Measurements from ENCODE around the gene SIGMAR1. TPM values are rescaled to one million over a fixed set of nuclear protein-coding genes. Genes with fewer than 3 reads are reported as not detected.
A peak's percentile ranks its signal among the peaks of the same experiment; 100 is the strongest.

Gene SIGMAR1
- 28.8 TPM for polyA plus RNA-seq (2012; ENCODE audit: missing spikeins)

DNA sequence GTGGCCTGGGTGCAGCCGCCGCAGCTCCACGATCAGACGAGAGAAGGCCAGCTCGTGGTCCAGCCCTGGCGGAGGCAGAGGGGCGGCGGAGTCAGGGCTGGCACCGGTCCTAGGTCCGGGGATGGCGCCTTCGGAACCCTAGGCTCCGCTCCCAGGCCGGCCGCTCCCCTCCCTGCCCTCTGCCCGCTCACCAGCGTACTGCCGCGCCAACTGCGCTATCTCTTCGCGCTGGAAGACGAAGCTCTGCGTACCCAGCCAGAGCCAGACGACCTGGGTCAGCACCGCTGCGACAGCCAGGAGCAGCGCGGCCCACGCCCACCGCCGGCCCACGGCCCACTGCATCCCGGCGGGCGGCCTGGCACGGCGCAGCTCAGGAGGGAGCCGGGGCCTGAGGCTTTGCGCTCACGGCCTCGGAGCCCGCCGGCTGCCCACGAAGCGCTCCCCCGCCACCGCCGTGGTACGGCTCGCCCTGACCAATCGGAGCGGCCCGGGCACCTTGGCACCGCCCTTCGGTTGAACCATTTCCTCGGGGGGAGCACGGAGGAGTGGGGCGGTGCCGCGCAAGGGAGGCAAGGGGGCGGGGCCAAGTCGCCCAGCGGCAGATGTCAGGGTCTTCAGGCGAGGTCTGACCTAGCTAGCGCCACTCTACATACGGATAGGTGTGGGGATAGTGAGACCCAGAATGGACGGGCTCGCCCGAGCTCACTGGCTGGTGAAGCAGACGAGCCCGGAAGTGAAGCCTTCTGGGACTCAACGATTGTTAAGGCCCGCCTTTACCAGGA, at the start of gene SIGMAR1:
Gene SIGMAR1 (minus strand): TSS at position 432 of the 782 bp plus-strand sequence. CDS start 90 bp downstream, at position 342.
- DNase-seq (ENCODE audit: insufficient read length) (peak; percentile 91), FAIRE-seq (peak; percentile 96)
- peak; percentile 74 for TF ChIP-seq POLR2AphosphoS5 (IDR thresholded peaks at IDR 0.05; ENCODE audit: low read depth, low read length)
- TF ChIP-seq TAF1 (IDR thresholded peaks at IDR 0.05; ENCODE audit: borderline replicate concordance, low read depth, low read length) = peak; percentile 55; the same call in 1 of the 2 replicates
- TF ChIP-seq POLR2A (IDR thresholded peaks at IDR 0.05; ENCODE audit: low read depth, low read length) = peak; percentile 82

GRCh38 chr9:34686732-34687131, 49.1 kb upstream of the SIGMAR1 start:
- DNase-seq (ENCODE audit: insufficient read length) = no peak
- no peak for FAIRE-seq
- TF ChIP-seq TAF1 (IDR thresholded peaks at IDR 0.05; ENCODE audit: borderline replicate concordance, low read depth, low read length) (no peak), POLR2AphosphoS5 (IDR thresholded peaks at IDR 0.05; ENCODE audit: low read depth, low read length) (no peak), POLR2A (IDR thresholded peaks at IDR 0.05; ENCODE audit: low read depth, low read length) (no peak)

GRCh38 chr9:34686231-34686630, 48.6 kb upstream of the SIGMAR1 start:
- no peak for TF ChIP-seq TAF1 (IDR thresholded peaks at IDR 0.05; ENCODE audit: borderline replicate concordance, low read depth, low read length)
- no peak for TF ChIP-seq POLR2A (IDR thresholded peaks at IDR 0.05; ENCODE audit: low read depth, low read length)
- no peak for TF ChIP-seq POLR2AphosphoS5 (IDR thresholded peaks at IDR 0.05; ENCODE audit: low read depth, low read length)
- no peak for DNase-seq (ENCODE audit: insufficient read length)
- no peak for FAIRE-seq

DNA sequence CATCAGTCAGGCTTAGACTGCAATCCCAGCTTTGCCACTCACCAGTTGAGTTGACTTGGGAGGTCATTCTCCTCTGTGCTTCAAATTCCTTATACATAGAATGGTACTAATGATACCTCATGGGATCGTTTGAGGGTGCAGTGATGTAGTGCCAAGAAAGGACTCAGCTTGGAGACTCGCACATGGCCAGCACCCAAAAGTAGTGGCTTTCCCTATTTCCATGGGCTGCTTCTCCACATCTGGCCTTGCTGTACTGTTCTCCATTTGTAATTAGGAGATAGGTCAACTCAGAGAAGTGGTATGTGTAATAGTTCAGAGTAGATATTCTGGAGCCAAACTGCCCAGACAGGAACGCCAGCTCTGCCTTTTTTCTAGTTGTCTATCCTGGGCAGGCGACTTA, 48.0 kb upstream of the SIGMAR1 start:
- TF ChIP-seq POLR2AphosphoS5 (IDR thresholded peaks at IDR 0.05; ENCODE audit: low read depth, low read length) = no peak
- TF ChIP-seq TAF1 (IDR thresholded peaks at IDR 0.05; ENCODE audit: borderline replicate concordance, low read depth, low read length) = no peak
- no peak for TF ChIP-seq POLR2A (IDR thresholded peaks at IDR 0.05; ENCODE audit: low read depth, low read length)

DNA sequence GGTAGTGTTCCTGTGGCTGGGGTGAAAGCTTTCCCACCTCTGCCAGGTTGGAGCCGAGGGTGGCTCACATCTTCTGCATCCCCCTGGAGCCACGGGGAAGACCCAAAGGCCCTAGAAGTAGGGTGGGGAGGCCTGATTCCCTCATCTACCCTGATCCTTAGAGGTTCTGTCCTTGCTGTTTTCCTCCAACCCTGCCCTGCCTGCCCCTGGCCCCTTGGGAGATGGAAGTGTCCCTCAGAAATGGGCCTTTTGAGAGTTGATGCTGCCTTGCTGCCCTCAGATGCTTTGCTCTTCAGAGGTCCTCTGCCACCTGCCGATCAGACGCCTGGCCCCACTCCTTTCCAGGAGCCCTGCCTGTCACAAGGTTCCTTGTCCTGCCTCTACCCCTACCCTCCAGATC, 47.2 kb upstream of the SIGMAR1 start:
- DNase-seq (ENCODE audit: insufficient read length) = no peak
- TF ChIP-seq TAF1 (IDR thresholded peaks at IDR 0.05; ENCODE audit: borderline replicate concordance, low read depth, low read length) (no peak), POLR2AphosphoS5 (IDR thresholded peaks at IDR 0.05; ENCODE audit: low read depth, low read length) (no peak), POLR2A (IDR thresholded peaks at IDR 0.05; ENCODE audit: low read depth, low read length) (no peak)
- no peak for FAIRE-seq

More for the DNA sequence above, 48.0 kb upstream of the SIGMAR1 start:
- FAIRE-seq (no peak), DNase-seq (ENCODE audit: insufficient read length) (no peak)

GRCh38 chr9:34684145-34684544, 46.6 kb upstream of the SIGMAR1 start:
- FAIRE-seq (no peak), DNase-seq (ENCODE audit: insufficient read length) (no peak)
- TF ChIP-seq POLR2AphosphoS5 (IDR thresholded peaks at IDR 0.05; ENCODE audit: low read depth, low read length) (no peak), POLR2A (IDR thresholded peaks at IDR 0.05; ENCODE audit: low read depth, low read length) (no peak), TAF1 (IDR thresholded peaks at IDR 0.05; ENCODE audit: borderline replicate concordance, low read depth, low read length) (no peak)

DNA sequence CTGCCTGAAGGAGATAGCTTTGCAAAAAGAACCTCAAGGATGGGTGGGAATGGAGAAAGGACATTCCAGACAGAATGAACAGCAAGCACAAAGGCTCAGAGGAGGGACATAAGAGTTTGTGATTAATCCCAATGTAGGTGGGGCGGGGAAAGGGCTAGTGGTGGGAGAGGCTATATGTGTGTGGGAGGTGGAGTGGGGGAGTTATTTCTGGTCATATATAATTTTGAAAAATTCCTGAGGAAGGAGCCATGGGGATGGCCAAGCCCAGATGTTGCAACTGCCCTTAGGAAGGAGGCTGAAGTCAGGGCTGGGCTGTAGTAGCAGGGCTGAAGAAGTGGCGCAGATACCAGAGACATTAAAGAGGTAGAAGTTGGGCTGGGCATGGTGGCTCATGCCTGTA, 38.3 kb upstream of the SIGMAR1 start:
- TF ChIP-seq TAF1 (IDR thresholded peaks at IDR 0.05; ENCODE audit: borderline replicate concordance, low read depth, low read length) (no peak), POLR2A (IDR thresholded peaks at IDR 0.05; ENCODE audit: low read depth, low read length) (no peak), POLR2AphosphoS5 (IDR thresholded peaks at IDR 0.05; ENCODE audit: low read depth, low read length) (no peak)
- no peak for FAIRE-seq
- DNase-seq (ENCODE audit: insufficient read length) = no peak

DNA sequence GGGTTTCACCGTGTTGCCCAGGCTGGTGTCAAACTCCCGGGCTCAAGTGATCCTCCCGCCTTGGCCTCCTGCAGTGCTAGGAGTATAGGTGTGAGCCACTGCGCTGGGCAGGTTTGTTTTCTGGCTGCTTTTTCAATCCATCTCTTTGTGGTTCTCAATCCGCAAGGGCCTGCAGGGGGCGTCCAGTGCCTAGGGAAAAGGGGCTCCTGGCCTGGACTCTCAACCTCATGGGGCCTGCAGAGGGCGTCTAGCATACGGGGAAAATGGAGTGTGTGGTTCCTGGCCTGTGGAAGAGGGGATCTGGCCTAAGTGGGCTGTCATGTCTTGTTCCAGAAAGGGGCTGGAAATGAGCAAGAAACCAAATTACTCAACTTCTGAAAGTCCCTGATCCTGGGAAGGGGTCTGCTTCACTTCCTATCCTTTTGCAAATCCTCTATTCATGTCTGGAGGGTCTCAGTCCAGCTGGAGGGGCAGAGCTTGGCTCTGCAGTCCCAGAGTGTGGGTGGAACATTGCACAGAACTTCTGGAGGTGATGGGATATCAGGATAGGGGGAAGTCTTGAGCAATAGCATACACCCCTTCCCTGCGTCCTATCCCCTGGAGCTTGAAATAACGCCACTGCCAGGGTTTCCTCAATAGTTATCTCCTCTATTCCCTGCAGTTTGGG, 37.6 kb upstream of the SIGMAR1 start:
- DNase-seq (ENCODE audit: insufficient read length) (no peak), FAIRE-seq (peak; percentile 38)
- TF ChIP-seq POLR2A (IDR thresholded peaks at IDR 0.05; ENCODE audit: low read depth, low read length) (no peak), TAF1 (IDR thresholded peaks at IDR 0.05; ENCODE audit: borderline replicate concordance, low read depth, low read length) (no peak), POLR2AphosphoS5 (IDR thresholded peaks at IDR 0.05; ENCODE audit: low read depth, low read length) (no peak)

GRCh38 chr9:34674440-34674839, 36.9 kb upstream of the SIGMAR1 start:
- TF ChIP-seq POLR2AphosphoS5 (IDR thresholded peaks at IDR 0.05; ENCODE audit: low read depth, low read length) (no peak), TAF1 (IDR thresholded peaks at IDR 0.05; ENCODE audit: borderline replicate concordance, low read depth, low read length) (no peak), POLR2A (IDR thresholded peaks at IDR 0.05; ENCODE audit: low read depth, low read length) (no peak)
- DNase-seq (ENCODE audit: insufficient read length) (no peak), FAIRE-seq (no peak)

DNA sequence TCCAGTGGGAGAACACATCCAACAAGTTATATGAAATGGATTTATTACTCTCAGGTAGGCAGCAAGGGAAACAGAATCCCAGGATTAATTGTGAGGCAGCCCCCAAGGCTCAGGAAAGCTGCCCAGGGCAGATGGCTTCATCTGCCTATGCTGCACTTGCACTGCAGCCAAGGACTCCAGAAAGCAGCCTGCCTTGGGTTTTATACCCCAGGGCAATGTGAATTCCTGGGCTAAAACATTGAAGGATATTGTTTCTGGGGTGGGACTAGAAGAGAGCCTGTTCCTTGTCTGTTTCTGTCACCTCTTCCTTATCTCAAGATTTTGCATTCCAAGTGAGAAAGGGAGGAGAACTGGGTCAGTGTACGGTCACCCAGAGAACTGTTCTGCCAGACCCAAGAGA, 33.7 kb upstream of the SIGMAR1 start:
- no peak for DNase-seq (ENCODE audit: insufficient read length)
- TF ChIP-seq POLR2A (IDR thresholded peaks at IDR 0.05; ENCODE audit: low read depth, low read length) (no peak), TAF1 (IDR thresholded peaks at IDR 0.05; ENCODE audit: borderline replicate concordance, low read depth, low read length) (no peak), POLR2AphosphoS5 (IDR thresholded peaks at IDR 0.05; ENCODE audit: low read depth, low read length) (no peak)
- no peak for FAIRE-seq

DNA sequence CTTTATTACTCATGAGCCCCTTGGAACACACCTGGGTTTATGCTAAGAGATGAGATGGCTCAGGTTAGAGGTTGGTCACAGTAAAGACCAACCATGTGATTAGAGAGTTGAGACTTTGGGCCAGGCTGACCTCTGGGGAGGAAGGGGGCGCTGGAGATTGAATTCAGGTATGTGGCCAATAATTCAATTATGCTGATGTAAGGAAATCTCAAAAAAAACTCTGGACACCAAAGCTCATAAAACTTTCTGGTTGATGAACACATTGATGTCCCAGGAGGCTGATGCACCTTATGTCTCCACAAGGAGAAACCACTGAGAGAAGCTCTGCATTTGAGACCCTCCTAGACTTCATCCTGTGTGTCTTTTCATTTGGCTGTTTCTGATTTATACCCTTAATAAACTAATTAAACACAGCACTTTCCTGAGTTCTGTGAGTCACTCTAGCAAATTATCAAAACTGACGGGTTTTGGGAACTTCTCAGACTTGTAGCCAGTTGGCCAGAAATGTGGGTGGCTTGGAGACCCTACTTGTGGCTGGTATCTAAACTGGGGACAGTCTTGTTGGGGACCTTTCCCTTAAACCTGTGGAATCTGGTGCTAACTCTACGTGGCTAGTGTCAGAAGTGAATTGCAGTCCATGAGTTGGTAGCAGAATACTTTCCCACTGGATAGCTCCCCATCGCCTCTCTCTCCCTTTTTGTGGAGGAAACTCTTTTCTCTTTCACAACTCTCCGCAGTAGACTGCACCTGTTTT, 32.4 kb upstream of the SIGMAR1 start:
- FAIRE-seq (no peak), DNase-seq (ENCODE audit: insufficient read length) (no peak)
- TF ChIP-seq POLR2A (IDR thresholded peaks at IDR 0.05; ENCODE audit: low read depth, low read length) = no peak
- no peak for TF ChIP-seq TAF1 (IDR thresholded peaks at IDR 0.05; ENCODE audit: borderline replicate concordance, low read depth, low read length)
- TF ChIP-seq POLR2AphosphoS5 (IDR thresholded peaks at IDR 0.05; ENCODE audit: low read depth, low read length) = no peak
